Thymus (tissue), 11 donors: Measurements from ENCODE around the gene GPRC5C. TPM values are rescaled to one million over a fixed set of nuclear protein-coding genes. Genes with fewer than 3 reads are reported as not detected.

Source experiments
- DNase-seq, 9 donors: peaks; one replicate each; pipeline ENCODE4 v3.0.0-alpha.2; 2013; ENCODE audit warnings: low spot score in 9 of 9, low read depth in 6 of 9, missing footprints in 1 of 9
- H3K27ac ChIP-seq, 2 donors: one replicate each; pipeline ENCODE4 v1.5.1; 2013; ENCODE audit warnings: control low read depth in 1 of 2, low read depth in 1 of 2, low read length in 1 of 2, mild to moderate bottlenecking in 1 of 2, moderate library complexity in 1 of 2
- H3K27me3 ChIP-seq, 2 donors: one replicate each; pipeline ENCODE4 v1.5.1; 2013; ENCODE audit warnings: low read length in 1 of 2; ENCODE audit not compliant: control insufficient read depth in 2 of 2, insufficient read depth in 1 of 2
- H3K36me3 ChIP-seq, 2 donors: one replicate each; pipeline ENCODE4 v1.5.1; 2013; ENCODE audit warnings: low read length in 1 of 2, mild to moderate bottlenecking in 1 of 2, moderate library complexity in 1 of 2; ENCODE audit not compliant: control insufficient read depth in 2 of 2, insufficient read depth in 2 of 2
- H3K4me1 ChIP-seq, 2 donors: one replicate each; pipeline ENCODE4 v1.5.1; 2013; ENCODE audit warnings: low read length in 2 of 2; ENCODE audit not compliant: control insufficient read depth in 2 of 2, insufficient read depth in 2 of 2
- H3K4me3 ChIP-seq, 2 donors: one replicate each; pipeline ENCODE4 v1.5.1; 2013; ENCODE audit warnings: low read length in 2 of 2, control low read depth in 1 of 2, mild to moderate bottlenecking in 1 of 2
- H3K9me3 ChIP-seq, 2 donors: one replicate each; pipeline ENCODE4 v1.5.1; 2013; ENCODE audit warnings: low read length in 1 of 2, mild to moderate bottlenecking in 1 of 2; ENCODE audit not compliant: control insufficient read depth in 2 of 2, insufficient read depth in 1 of 2
- WGBS: extraction: QIAGEN DNeasy Blood & Tissue Kit; methylation state at CpG from one replicate; pipeline ENCODE4 v1.1.7; 2013; 5-methylcytosine and 5-hydroxymethylcytosine counted together
- polyA plus RNA-seq: library from polyadenylated mRNA; stranded (reverse); fragments of 200-250 nt; gene quantifications from one replicate; pipeline ENCODE4 v1.2.3, GENCODE V29; 2013
- total RNA-seq: library from RNA; stranded (reverse); fragments of 120-200 nt; gene quantifications from one replicate; pipeline ENCODE4 v1.2.4, GENCODE V29; 2013
- donor health status: healthy.

Gene GPRC5C
- total and polyA plus RNA-seq, 2 donors: 11.5 to 14.3 TPM

DNA sequence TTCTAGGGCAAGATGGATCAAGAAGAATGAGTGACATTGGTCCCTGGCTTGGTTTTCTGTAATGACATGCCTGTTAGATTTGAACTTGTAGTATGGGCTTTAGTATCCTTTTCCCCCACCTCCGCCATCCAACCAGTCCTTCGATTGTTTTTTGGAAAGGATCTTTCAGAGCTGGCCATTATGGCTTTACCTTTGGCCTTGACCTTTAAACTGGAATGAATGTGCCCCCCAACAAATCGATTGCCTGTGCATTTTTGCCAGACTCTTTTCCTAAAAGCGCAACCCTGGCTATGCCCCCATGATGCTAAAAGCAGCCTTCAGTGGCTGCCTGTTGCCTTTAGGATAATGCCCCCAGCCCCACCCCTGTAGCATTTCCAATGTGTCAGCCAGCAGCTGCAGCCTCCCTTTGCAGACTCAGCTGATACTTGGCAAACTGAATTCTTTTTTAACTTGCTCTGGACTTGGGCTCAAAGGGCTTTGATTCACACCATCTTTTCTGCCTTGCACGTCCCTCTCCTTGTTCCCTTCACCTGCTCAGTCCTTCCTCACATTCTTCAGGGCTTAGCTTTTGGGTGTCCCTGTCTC, 4.0 kb downstream of the GPRC5C start:
- DNase-seq: no peak
- no peak overlapping the region for H3K4me3 ChIP-seq
- no peaks in the 10 kb centered on the region for H3K36me3 ChIP-seq
- H3K4me1 ChIP-seq: peaks cover 12 to 35% of the 10 kb centered on the region in 2 donors
- peaks cover 38 to 53% of the 10 kb centered on the region in 2 donors for H3K27me3 ChIP-seq
- 95% methylated on average over 5 of the region's 5 CpGs for WGBS
- no peak overlapping the region for H3K27ac ChIP-seq
- peaks cover 1 to 32% of the 10 kb centered on the region in 2 donors for H3K9me3 ChIP-seq

DNA sequence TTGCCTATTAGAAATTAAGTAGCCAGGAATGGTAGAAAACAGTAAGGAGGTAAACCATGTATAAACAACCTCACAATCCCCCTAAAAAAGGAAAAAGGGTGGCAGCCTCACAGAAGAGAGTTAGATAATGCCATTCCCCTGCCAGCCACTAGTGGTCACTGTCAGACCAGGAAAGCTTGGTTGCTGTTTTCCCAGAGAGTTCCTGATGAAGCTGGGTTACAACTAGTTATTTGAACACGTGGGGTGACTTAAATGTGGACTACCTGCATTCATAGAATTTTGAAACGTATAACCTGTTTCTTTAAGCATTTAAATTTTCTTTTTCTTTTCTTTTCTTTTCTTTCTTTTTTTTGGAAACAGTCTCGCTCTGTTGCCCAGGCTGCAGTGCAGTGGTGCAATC, 5.8 kb downstream of the GPRC5C start:
- no peak overlapping the region for H3K27ac ChIP-seq
- H3K36me3 ChIP-seq: no peaks in the 10 kb centered on the region
- no peak for DNase-seq
- H3K4me3 ChIP-seq: no peak overlapping the region
- peaks cover 8 to 28% of the 10 kb centered on the region in 2 donors for H3K4me1 ChIP-seq
- peaks cover 20 to 35% of the 10 kb centered on the region in 2 donors for H3K27me3 ChIP-seq
- peaks cover 1 to 30% of the 10 kb centered on the region in 2 donors for H3K9me3 ChIP-seq
- 90% methylated on average over 3 of the region's 3 CpGs for WGBS

DNA sequence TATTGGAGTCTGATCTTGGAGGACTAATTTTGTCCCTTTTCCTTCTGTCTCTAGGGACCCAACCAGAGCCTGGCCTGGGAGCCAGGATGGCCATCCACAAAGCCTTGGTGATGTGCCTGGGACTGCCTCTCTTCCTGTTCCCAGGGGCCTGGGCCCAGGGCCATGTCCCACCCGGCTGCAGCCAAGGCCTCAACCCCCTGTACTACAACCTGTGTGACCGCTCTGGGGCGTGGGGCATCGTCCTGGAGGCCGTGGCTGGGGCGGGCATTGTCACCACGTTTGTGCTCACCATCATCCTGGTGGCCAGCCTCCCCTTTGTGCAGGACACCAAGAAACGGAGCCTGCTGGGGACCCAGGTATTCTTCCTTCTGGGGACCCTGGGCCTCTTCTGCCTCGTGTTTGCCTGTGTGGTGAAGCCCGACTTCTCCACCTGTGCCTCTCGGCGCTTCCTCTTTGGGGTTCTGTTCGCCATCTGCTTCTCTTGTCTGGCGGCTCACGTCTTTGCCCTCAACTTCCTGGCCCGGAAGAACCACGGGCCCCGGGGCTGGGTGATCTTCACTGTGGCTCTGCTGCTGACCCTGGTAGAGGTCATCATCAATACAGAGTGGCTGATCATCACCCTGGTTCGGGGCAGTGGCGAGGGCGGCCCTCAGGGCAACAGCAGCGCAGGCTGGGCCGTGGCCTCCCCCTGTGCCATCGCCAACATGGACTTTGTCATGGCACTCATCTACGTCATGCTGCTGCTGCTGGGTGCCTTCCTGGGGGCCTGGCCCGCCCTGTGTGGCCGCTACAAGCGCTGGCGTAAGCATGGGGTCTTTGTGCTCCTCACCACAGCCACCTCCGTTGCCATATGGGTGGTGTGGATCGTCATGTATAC, 8.0 kb downstream of the GPRC5C start:
- H3K4me3 ChIP-seq: no peak overlapping the region
- peak overlapping the region in 1 of 2 donors; percentile 57 for H3K27ac ChIP-seq
- no peaks in the 10 kb centered on the region for H3K36me3 ChIP-seq
- DNase-seq: peak in 1 of 9 donors; percentile 70
- 64% methylated on average over 31 of the region's 31 CpGs for WGBS
- H3K4me1 ChIP-seq: peaks cover 13 to 44% of the 10 kb centered on the region in 2 donors
- peaks cover 1 to 27% of the 10 kb centered on the region in 2 donors for H3K9me3 ChIP-seq
- peaks cover 3 to 16% of the 10 kb centered on the region in 2 donors for H3K27me3 ChIP-seq

DNA sequence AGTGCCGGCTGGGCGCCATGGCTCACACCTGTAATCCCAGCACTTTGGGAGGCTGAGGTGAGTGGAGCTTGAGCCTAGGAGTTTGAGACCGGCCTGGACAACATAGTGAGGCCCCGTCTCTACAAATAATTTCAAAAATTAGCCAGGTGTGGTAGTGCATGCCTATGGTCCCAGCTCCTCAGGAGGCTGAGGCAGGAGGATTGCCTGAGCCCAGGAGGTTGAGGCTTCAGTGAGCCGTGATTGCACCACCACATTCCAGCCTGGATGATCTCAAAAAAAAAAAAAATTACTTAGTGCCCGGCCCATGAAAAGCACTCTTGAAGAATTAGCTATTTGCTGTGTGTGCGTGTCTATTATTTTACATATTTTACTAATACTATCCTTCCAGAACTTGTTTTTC, 9.6 kb downstream of the GPRC5C start:
- Histone ChIP-seq H3K4me1 (peaks cover 16 to 47% of the 10 kb centered on the region in 2 donors), H3K9me3 (peaks cover 1 to 25% of the 10 kb centered on the region in 2 donors), H3K27me3 (peaks cover 0 to 2% of the 10 kb centered on the region in 2 donors), H3K27ac (no peak overlapping the region), H3K36me3 (no peaks in the 10 kb centered on the region), H3K4me3 (no peak overlapping the region)
- WGBS: 96% methylated on average over 7 of the region's 7 CpGs
- no peak for DNase-seq

DNA sequence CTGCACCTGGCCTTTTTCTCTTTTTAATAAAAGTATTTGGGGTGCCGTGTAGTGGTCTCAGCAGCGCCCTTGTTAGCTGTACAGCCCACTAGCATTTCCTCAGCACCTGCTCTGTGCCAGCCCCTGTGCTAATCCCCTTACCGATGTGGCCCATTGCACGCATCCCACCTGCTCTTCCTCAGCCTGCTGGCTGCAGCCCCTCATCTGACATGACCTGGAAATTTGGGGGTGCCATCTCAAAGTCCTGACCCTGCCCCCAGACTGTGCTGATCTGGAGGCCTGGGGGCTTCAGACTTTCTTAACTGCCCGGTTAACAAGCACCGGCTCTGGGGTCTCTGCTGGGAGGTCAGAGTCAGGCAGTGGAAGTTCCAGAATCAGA, 10.4 kb downstream of the GPRC5C start:
- H3K27ac ChIP-seq: no peak overlapping the region
- H3K9me3 ChIP-seq: peaks cover 1 to 25% of the 10 kb centered on the region in 2 donors
- H3K27me3 ChIP-seq: no peaks in the 10 kb centered on the region
- DNase-seq: no peak
- H3K4me3 ChIP-seq: no peak overlapping the region
- WGBS: 77% methylated on average over 6 of the region's 6 CpGs
- H3K4me1 ChIP-seq: peaks cover 17 to 48% of the 10 kb centered on the region in 2 donors
- H3K36me3 ChIP-seq: no peaks in the 10 kb centered on the region

DNA sequence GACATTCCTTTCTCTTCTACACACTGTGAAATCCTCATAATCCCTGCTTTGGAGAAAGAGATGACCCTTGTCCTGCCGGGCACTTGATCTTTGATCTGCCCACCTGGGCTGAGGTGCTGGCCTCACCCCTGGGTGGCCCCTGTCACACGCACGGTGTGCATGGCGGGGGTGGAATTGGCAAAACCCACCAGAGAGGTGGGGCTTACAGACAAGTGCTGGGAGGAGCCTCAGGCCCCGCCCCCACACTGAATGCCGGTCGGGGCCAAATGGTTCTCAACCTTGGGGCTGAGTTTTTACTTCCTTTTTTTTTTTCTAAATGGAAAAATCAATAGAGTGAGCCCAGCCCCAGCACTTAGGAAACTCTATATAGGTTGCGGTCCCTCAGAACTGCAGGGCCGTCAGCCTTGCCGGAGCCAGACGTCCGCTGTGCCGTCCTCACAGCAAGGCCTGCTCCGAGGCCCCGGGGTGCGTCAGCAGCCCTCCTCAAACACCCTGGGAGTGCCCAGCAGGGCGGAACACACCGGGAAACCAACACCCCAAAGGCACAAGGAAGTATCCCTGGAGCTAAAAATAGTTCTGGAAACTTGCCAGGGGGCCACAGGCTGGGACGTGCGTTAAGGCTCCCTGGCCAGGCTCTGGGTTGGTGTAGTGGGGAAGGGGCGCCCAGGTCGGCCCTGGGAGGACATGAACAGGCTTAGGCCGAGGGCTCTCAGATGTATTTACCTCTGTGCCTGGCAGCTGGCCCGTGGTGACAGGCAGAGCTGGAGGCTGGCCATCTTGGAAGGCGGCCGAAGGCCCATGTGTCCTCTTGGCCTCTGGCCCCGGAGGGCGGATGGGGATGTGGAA, 11.0 kb downstream of the GPRC5C start:
- peak overlapping the region; percentile 58 to 65 for H3K27ac ChIP-seq
- peak overlapping the region; percentile 38 to 47 for H3K4me3 ChIP-seq
- H3K4me1 ChIP-seq: peaks cover 17 to 48% of the 10 kb centered on the region in 2 donors
- H3K36me3 ChIP-seq: no peaks in the 10 kb centered on the region
- 29% methylated on average over 28 of the region's 28 CpGs for WGBS
- DNase-seq: peak in 5 of 9 donors; percentile 64 to 84 (median 69)
- H3K27me3 ChIP-seq: no peaks in the 10 kb centered on the region
- H3K9me3 ChIP-seq: peaks cover 0 to 21% of the 10 kb centered on the region in 2 donors

DNA sequence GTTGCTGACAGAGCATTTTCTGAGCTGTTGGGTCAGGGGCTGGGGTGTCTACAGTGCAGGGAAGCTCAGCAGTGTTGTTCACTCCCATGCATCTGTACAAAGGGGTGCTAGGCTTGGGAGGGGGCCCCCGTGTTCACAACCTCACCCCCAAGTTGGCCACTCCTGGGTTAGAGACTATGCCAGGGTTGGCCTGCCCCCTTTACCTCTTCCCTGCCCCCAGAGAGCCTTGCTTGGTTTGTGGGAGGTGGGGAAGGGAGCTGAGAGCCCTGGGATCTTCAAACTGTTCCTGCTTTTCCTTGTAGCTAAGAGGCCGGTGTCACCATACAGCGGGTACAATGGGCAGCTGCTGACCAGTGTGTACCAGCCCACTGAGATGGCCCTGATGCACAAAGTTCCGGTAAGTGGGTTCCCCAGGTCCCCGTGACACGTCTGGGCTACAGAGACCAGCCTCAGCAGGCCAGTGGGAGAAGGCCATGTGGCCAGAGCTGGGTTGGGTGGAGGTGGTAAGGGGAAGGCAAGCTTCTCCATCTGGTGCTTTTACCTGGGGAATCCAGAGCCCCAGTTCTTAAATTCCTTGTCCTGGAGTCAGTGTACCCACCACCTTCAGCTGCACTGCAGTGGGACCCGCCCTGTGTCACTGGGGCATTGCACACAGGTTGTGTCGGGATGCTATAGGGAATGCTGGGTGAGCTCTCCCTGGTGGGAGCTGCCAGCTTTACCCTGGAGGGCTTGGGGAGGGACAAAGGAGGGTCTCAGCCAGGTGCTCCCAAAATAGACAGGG, 11.8 kb downstream of the GPRC5C start:
- no peak overlapping the region for H3K4me3 ChIP-seq
- no peak for DNase-seq
- WGBS: 93% methylated on average over 8 of the region's 8 CpGs
- peaks cover 0 to 14% of the 10 kb centered on the region in 2 donors for H3K9me3 ChIP-seq
- H3K27ac ChIP-seq: no peak overlapping the region
- H3K4me1 ChIP-seq: peaks cover 17 to 48% of the 10 kb centered on the region in 2 donors
- no peaks in the 10 kb centered on the region for H3K36me3 ChIP-seq
- no peaks in the 10 kb centered on the region for H3K27me3 ChIP-seq

DNA sequence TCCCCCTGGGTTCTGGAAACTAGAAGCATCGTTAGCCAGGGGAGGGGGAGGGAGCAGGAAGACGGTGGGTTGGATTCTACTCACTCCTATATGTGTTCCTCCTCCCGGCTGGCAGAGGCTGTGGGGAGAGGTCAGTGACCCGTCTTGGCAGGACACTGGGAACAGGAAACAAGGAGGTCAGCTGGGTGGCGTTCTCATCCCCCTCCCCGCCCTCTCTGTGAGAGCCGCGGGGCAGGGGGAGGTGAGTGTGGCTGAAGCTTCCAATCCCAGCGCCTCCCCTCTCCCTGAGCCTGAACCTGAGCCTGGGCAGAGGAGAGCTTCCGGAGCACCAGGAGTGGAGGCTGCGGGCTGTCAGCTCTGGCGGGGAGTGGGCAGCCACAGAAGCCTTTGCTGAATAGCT, 12.5 kb downstream of the GPRC5C start:
- DNase-seq: no peak
- Histone ChIP-seq H3K36me3 (no peaks in the 10 kb centered on the region), H3K27ac (peak overlapping the region in 1 of 2 donors; percentile 1), H3K27me3 (no peaks in the 10 kb centered on the region), H3K4me1 (peaks cover 17 to 45% of the 10 kb centered on the region in 2 donors), H3K4me3 (no peak overlapping the region), H3K9me3 (peaks cover 0 to 8% of the 10 kb centered on the region in 2 donors)
- 70% methylated on average over 12 of the region's 12 CpGs for WGBS
